Immature natural killer cell (primary cell): ENCODE measurements around the gene TBC1D26. TPM values are rescaled to one million over a fixed set of nuclear protein-coding genes. Genes with fewer than 3 reads are reported as not detected.
"Not testable (repeated sequence)": the region's sequence is repeated elsewhere in the genome, so short reads cannot be mapped to it uniquely, and the experiment has no call there.

Experiments used
- DNase-seq, 3 donors: peaks; one replicate each; pipeline ENCODE4 v3.0.0; 2022; ENCODE audit warnings: mixed read lengths in 1 of 3
- H3K27ac Mint-ChIP-seq, 6 donors: one replicate each; pipeline ENCODE4 v1.8.0; 2020; ENCODE audit warnings: mixed read lengths in 6 of 6, mild to moderate bottlenecking in 5 of 6, inconsistent platforms in 4 of 6, moderate library complexity in 3 of 6
- H3K27me3 Mint-ChIP-seq, 3 donors: one replicate each; pipeline ENCODE4 v1.8.0; 2020 to 2021; ENCODE audit warnings: low read depth in 3 of 3, mild to moderate bottlenecking in 3 of 3, mixed read lengths in 3 of 3, moderate library complexity in 3 of 3, inconsistent platforms in 1 of 3
- H3K36me3 Mint-ChIP-seq, 3 donors: one replicate each; pipeline ENCODE4 v1.8.0; 2020; ENCODE audit warnings: mixed read lengths in 3 of 3, inconsistent platforms in 2 of 3, mild to moderate bottlenecking in 2 of 3
- H3K4me1 Mint-ChIP-seq, 2 donors: one replicate each; pipeline ENCODE4 v1.8.0; 2020; ENCODE audit warnings: inconsistent platforms in 2 of 2, mild to moderate bottlenecking in 2 of 2, mixed read lengths in 2 of 2, moderate library complexity in 1 of 2
- H3K4me3 Mint-ChIP-seq, 5 donors: one replicate each; pipeline ENCODE4 v1.8.0; 2020; ENCODE audit warnings: mild to moderate bottlenecking in 5 of 5, mixed read lengths in 5 of 5, inconsistent platforms in 3 of 5, moderate library complexity in 3 of 5
- H3K9me3 Mint-ChIP-seq, 6 donors: one replicate each; pipeline ENCODE4 v1.8.0; 2020; ENCODE audit warnings: mild to moderate bottlenecking in 6 of 6, mixed read lengths in 6 of 6, inconsistent platforms in 4 of 6, moderate library complexity in 3 of 6
- polyA plus RNA-seq, 3 donors: library from polyadenylated mRNA; unstranded; fragments of 300-500 nt; fragmentation: Illumina TruSeq; gene quantifications; one replicate each; pipeline ENCODE4 v1.2.3, GENCODE V29; 2021

The TBC1D26 gene
- polyA plus RNA-seq, 3 donors from 2014 or later, result not detected

DNA sequence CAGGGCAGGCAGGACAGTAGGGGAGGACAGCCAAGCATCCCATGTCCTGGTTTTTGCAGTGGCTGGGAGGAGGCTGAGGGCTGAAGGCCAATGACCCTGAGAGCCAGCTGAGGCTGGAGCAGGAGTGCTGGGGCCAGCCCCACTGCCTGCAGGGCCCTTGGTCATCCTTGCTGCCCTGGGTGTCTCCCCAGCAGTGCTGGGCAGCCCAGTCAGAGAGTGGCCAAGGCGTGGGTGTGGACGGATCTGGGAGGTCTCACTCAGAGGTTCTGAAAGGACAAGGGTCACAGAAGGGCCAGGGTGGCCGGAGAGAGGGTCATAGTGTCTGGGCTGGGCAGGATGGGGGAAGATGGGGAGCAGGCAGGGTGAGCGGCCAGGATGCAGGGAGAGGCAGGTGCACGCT is 4.5 kb downstream of the TBC1D26 start:
- H3K36me3 Mint-ChIP-seq, H3K4me3 Mint-ChIP-seq, H3K9me3 Mint-ChIP-seq, H3K4me1 Mint-ChIP-seq, DNase-seq, H3K27ac Mint-ChIP-seq, H3K27me3 Mint-ChIP-seq: not testable (repeated sequence)

DNA sequence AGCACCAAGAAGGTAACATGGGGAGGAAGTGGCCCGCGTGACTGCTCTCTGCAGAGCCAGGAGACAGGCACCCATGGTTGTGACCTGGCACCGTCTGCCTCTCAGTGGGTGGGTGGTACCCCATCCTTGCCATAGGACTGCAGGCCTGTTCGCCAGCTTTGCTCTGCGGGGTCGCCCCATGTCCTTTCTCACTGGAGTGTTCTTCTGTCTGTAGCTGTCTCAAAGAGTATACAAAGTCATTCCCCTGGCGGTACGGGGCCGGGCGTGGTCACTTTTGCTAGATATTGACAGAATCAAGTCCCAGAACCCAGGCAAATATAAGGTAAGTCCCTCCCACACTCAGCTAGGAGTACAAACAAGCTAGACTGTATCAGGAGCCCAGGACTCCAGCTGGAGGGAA is 6.0 kb downstream of the TBC1D26 start:
- Mint-ChIP-seq H3K36me3 (no peaks in the 10 kb centered on the region), H3K4me1 (no peaks in the 10 kb centered on the region), H3K27me3 (no peaks in the 10 kb centered on the region), H3K4me3 (no peak overlapping the region), H3K9me3 (no peaks in the 10 kb centered on the region), H3K27ac (no peak overlapping the region)
- DNase-seq, result no peak

- H3K9me3 Mint-ChIP-seq, H3K4me1 Mint-ChIP-seq, H3K4me3 Mint-ChIP-seq, H3K27me3 Mint-ChIP-seq, DNase-seq, H3K27ac Mint-ChIP-seq, H3K36me3 Mint-ChIP-seq: not testable (repeated sequence)
Observed at GRCh38 chr17:15739259-15739658, 7.2 kb downstream of the TBC1D26 start.

DNA sequence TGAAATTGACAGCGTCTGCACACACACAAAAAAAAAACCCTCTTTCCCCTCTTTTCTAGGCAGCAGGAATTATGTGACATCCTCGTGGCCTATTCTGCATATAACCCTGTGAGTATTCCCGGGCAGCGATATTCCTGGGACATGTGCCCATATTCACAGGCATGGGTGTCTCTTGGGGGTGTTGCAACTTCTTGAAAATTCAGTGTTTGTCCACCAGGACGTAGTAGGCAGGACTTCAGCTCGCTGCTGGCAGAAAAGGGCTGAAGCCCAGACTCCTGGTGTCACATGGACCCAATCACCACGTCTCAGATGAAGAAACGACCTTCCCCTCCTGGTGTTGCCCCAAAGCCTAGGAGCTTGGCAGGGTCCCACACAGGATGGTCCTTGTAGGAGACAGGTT is 8.0 kb downstream of the TBC1D26 start:
- H3K4me1 Mint-ChIP-seq, H3K27me3 Mint-ChIP-seq, H3K36me3 Mint-ChIP-seq, DNase-seq, H3K4me3 Mint-ChIP-seq, H3K27ac Mint-ChIP-seq, H3K9me3 Mint-ChIP-seq: not testable (repeated sequence)

DNA sequence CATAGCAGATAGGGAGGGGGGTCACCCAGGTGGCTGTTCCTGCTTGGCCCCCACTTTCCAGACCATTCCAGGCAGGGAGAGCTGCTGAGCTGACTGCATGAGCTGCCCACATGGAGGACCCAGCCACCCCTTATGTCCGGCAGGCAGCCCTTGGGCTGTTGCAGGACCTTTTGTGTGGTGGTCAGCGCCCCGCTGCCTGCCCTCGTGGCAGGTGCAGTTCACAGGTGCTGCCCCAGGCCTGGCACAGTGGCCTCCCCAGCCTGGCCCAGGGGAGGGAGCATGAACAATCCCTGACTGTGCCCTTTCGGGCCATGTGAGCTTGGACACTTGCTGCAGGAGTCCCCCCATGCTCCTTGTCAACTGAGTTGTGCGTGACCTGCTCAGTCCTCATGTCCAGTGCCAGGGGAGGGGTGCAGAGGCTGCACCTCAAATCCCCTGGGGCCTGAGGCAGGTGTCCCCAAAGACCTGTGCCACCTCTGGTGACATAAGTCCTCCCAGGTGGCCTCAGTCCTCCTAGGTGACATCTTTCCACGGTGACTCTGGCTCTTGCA is 8.6 kb downstream of the TBC1D26 start:
- DNase-seq, result no peak
- no peaks in the 10 kb centered on the region for H3K4me1 Mint-ChIP-seq
- H3K4me3 Mint-ChIP-seq, result no peak overlapping the region
- peaks cover 2 to 5% (median 2%) of the 10 kb centered on the region in 3 donors for H3K27me3 Mint-ChIP-seq
- H3K27ac Mint-ChIP-seq, result no peak overlapping the region
- H3K36me3 Mint-ChIP-seq, result no peaks in the 10 kb centered on the region
- H3K9me3 Mint-ChIP-seq, result no peaks in the 10 kb centered on the region

- H3K27me3 Mint-ChIP-seq, result peaks cover 4 to 6% (median 4%) of the 10 kb centered on the region in 3 donors
- no peak for DNase-seq
- H3K9me3 Mint-ChIP-seq, result no peaks in the 10 kb centered on the region
- no peaks in the 10 kb centered on the region for H3K36me3 Mint-ChIP-seq
- no peaks in the 10 kb centered on the region for H3K4me1 Mint-ChIP-seq
- no peak overlapping the region for H3K27ac Mint-ChIP-seq
- no peak overlapping the region for H3K4me3 Mint-ChIP-seq
Observed at GRCh38 chr17:15741624-15742023, 9.5 kb downstream of the TBC1D26 start.

GRCh38 chr17:15742051-15742795 is 10.1 kb downstream of the TBC1D26 start:
- Mint-ChIP-seq H3K27me3 (peaks cover 4 to 6% (median 6%) of the 10 kb centered on the region in 3 donors), H3K27ac (no peak overlapping the region), H3K9me3 (no peaks in the 10 kb centered on the region), H3K4me3 (no peak overlapping the region), H3K4me1 (no peaks in the 10 kb centered on the region), H3K36me3 (no peaks in the 10 kb centered on the region)
- DNase-seq, result no peak

DNA sequence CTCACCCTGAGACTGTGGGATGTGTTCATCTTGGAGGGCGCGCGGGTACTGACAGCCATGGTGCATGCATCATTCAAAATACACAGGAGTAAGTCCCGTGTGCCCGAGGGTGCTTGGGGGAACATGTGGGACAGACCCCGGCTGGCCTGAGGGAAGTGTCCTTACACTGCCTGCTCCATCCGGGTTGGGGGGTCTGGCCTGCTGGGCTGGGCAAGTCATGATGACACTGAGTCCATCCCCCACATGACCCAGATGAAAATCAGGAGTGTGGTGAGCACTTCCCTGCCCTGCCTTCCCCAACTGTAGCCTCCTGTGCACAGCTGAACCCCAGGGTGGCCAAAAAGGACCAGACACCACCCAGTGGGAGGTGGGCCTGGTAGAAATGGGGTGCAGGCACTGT is 10.8 kb downstream of the TBC1D26 start:
- no peak for DNase-seq
- Mint-ChIP-seq H3K4me1 (no peaks in the 10 kb centered on the region), H3K4me3 (no peak overlapping the region)

DNA sequence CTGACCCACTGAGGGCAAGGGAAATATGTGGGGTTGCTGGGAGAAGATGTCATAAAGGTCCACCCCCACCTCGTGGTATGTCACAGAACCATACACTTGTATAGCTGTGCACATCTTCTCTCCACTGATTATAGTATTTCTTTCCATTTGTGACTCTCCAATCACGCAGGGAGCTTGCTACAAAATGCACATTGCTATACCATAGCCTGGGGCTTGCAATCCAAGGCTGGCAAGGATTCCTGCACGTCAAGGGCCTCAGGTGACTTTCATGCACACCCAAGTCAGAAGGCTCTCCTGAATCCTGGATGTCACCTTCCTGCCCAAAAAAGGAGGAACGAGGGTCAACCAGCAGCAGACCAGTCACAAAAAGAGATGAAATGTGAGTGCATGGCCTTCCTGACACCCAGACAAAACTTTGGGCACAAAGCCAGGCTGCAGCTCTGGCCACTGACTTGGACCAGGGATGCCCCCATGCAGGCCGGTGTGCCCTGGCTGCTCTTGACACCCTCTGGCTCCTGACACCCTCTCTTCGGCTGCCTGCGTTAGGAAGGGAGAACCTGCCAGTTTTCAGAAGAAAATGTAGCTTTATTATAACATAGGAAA is 12.1 kb downstream of the TBC1D26 start:
- peaks cover 4 to 15% (median 6%) of the 10 kb centered on the region in 3 donors for H3K27me3 Mint-ChIP-seq
- H3K9me3 Mint-ChIP-seq, result no peaks in the 10 kb centered on the region
- no peak overlapping the region for H3K4me3 Mint-ChIP-seq
- H3K4me1 Mint-ChIP-seq, result no peaks in the 10 kb centered on the region
- H3K36me3 Mint-ChIP-seq, result no peaks in the 10 kb centered on the region
- no peak for DNase-seq
- no peak overlapping the region for H3K27ac Mint-ChIP-seq

More for the DNA sequence above, 10.8 kb downstream of the TBC1D26 start:
- no peaks in the 10 kb centered on the region for H3K9me3 Mint-ChIP-seq
- H3K27ac Mint-ChIP-seq, result no peak overlapping the region
- H3K36me3 Mint-ChIP-seq, result no peaks in the 10 kb centered on the region
- peaks cover 4 to 9% (median 6%) of the 10 kb centered on the region in 3 donors for H3K27me3 Mint-ChIP-seq

DNA sequence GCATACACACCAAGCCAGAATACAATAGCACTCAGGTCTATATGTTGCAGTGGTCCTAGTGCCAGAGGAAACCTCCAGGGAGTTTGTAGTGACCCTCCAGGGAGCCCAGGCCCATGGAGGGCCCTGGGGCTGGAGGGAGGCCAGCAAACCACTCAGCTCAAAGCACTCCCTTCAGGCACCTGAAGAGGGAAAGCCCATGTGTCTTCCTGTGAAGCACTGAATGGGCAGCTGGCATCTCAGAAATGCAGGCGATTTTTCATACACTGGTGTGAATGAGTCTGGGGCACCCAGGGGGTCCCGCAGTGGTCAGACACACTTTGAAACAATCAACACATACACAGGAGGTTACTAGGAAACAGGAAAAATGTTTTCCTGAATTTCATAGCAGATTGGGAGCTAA is 12.8 kb downstream of the TBC1D26 start:
- H3K4me3 Mint-ChIP-seq, result no peak overlapping the region
- DNase-seq, result no peak
- peaks cover 4 to 15% (median 6%) of the 10 kb centered on the region in 3 donors for H3K27me3 Mint-ChIP-seq
- no peak overlapping the region for H3K27ac Mint-ChIP-seq
- H3K4me1 Mint-ChIP-seq, result no peaks in the 10 kb centered on the region
- H3K9me3 Mint-ChIP-seq, result no peaks in the 10 kb centered on the region
- no peaks in the 10 kb centered on the region for H3K36me3 Mint-ChIP-seq

DNA sequence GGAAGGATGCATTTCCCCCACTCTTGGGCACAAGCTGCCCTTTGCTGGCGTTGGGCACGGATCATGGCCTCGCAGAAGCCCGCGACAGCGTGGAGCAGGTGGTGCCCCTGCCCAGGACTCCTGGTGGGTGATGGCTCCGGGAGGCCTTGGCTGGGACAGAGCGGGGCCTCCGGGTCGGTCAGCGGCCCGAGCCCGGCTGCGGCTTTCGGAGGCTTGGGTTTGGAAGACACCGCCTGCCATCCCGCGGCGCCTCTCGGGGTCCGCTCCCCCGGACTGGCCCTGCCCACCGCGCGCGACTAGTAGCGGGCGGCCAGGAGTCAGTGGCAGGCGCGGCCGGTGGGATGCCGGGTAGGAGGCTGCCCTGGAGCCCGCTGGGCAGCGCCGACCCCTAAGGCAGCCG is 17.3 kb downstream of the TBC1D26 start:
- not testable (repeated sequence) for H3K4me3 Mint-ChIP-seq, H3K27ac Mint-ChIP-seq, H3K36me3 Mint-ChIP-seq, H3K4me1 Mint-ChIP-seq, H3K9me3 Mint-ChIP-seq, DNase-seq
- H3K27me3 Mint-ChIP-seq, result peaks cover 5 to 18% (median 7%) of the 10 kb centered on the region in 3 donors

GRCh38 chr17:15768865-15769533 is 36.9 kb downstream of the TBC1D26 start:
- not testable (repeated sequence) for H3K27ac Mint-ChIP-seq, H3K4me3 Mint-ChIP-seq, H3K4me1 Mint-ChIP-seq, DNase-seq, H3K9me3 Mint-ChIP-seq, H3K27me3 Mint-ChIP-seq, H3K36me3 Mint-ChIP-seq

DNA sequence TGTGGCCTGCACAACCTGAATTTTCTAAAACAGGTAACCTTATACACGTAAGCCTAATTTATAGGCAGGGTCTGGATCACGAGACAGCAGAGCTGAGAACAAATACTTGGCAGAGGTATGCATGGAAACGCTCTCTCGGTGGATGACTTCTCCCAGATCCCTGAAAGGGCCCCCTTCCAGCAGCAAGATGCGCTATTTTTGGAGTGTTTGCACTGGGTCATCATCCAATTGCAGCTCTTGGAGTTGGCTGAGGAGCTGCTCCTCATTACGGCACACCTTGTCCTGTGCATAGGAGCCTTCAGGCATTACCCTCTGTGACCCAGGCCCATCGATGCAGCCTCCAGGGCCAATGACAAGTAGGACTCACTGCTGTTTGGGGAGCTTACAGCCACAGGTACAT is 38.6 kb downstream of the TBC1D26 start:
- H3K27me3 Mint-ChIP-seq, H3K4me3 Mint-ChIP-seq, H3K4me1 Mint-ChIP-seq, H3K27ac Mint-ChIP-seq, H3K36me3 Mint-ChIP-seq, DNase-seq: not testable (repeated sequence)
- peaks cover 0 to 10% (median 3%) of the 10 kb centered on the region in 6 donors for H3K9me3 Mint-ChIP-seq

DNA sequence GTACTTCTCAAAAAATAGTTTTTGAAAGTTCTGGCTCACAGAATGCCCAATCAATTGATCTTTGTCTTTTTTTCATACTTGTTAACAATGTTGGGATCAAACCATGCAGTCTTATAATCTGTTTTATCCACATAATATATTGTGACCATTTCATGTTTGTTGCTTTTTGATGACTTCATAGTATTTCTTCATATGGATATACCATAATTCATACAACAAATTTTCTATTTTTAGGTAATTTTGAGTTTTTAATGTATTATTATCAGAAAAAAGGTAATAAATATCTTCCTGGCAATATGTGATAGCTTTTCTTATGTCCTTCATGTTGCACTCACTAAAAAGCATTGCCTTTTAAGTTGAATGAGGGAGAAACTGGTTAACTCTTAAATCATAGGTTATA is 44.8 kb downstream of the TBC1D26 start:
- Mint-ChIP-seq H3K4me1 (peaks cover 3% of the 10 kb centered on the region in 2 donors), H3K4me3 (no peak overlapping the region), H3K27ac (no peak overlapping the region), H3K27me3 (peaks cover 1 to 11% (median 4%) of the 10 kb centered on the region in 3 donors), H3K36me3 (peaks cover 3 to 10% (median 3%) of the 10 kb centered on the region in 3 donors), H3K9me3 (peaks cover 0 to 19% (median 7%) of the 10 kb centered on the region in 6 donors)
- DNase-seq, result no peak
